ENCODE data around the gene MAML2. TPM values are rescaled to one million over a fixed set of nuclear protein-coding genes. Genes with fewer than 3 reads are reported as not detected.
A peak's percentile ranks its signal among the peaks of the same experiment; 100 is the strongest.

The MAML2 gene
- total and polyA plus RNA-seq, 4 donors, result 0.56 to 2.1 (median 1.4) TPM

- Histone ChIP-seq H3K36me3 (ENCODE audit: control insufficient read depth in 4 of 4, insufficient read depth in 3 of 4, low read depth in 1 of 4, low read length in 3 of 4) (no peaks in the 10 kb centered on the region), H3K9me3 (ENCODE audit: control insufficient read depth in 4 of 4, low read length in 3 of 4) (no peaks in the 10 kb centered on the region), H3K27ac (ENCODE audit: low read depth in 1 of 2, low read length in 2 of 2) (no peak overlapping the region), H3K27me3 (ENCODE audit: control insufficient read depth in 4 of 4, insufficient read depth in 4 of 4, low read length in 3 of 4) (no peaks in the 10 kb centered on the region), H3K4me1 (ENCODE audit: control insufficient read depth in 4 of 4, insufficient read depth in 4 of 4, low read length in 3 of 4) (no peaks in the 10 kb centered on the region), H3K4me3 (ENCODE audit: low read depth in 1 of 3, low read length in 3 of 3) (no peak overlapping the region), H3K9ac (ENCODE audit: low read depth in 1 of 2, low read length in 2 of 2) (no peak overlapping the region)
- DNase-seq (ENCODE audit: low spot score), result no peak
- no peak for TF ChIP-seq FOXA1 (IDR thresholded peaks at IDR 0.05)
- no peak for TF ChIP-seq FOXA2 (IDR thresholded peaks at IDR 0.05)
- TF ChIP-seq EGR1 (IDR thresholded peaks at IDR 0.05; ENCODE audit: low read depth in 2 of 2), result no peak
- 73% methylated on average over 3 of the region's 3 CpGs for WGBS
These were observed 48.7 kb downstream of the MAML2 start for GRCh38 chr11:96294289-96294688.

DNA sequence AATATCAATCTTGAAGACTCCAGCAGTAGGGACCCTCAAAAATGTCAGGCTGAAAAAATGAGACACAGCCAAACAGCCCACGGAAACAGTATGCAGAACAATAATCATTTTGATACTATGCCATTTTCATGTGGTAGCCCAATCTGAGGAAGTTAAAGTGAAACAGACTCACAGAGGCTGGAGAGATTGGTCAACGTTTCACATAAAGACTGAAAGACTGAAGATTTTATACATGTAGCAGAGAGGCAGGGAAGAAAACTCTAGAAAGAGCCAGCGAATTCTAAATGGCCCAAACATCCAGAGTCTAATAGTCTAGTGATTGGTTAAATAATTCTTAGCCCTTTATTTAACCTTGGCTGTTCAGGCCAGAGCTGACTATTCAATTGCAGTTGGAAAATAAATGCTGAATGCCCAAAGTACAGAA, 49.4 kb downstream of the MAML2 start:
- TF ChIP-seq RAD21 (IDR thresholded peaks at IDR 0.05), result no peak
- TF ChIP-seq, protein P1, sequence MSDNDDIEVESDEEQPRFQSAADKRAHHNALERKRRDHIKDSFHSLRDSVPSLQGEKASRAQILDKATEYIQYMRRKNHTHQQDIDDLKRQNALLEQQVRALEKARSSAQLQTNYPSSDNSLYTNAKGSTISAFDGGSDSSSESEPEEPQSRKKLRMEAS (IDR thresholded peaks at IDR 0.05), result no peak
- TF ChIP-seq, protein P2, sequence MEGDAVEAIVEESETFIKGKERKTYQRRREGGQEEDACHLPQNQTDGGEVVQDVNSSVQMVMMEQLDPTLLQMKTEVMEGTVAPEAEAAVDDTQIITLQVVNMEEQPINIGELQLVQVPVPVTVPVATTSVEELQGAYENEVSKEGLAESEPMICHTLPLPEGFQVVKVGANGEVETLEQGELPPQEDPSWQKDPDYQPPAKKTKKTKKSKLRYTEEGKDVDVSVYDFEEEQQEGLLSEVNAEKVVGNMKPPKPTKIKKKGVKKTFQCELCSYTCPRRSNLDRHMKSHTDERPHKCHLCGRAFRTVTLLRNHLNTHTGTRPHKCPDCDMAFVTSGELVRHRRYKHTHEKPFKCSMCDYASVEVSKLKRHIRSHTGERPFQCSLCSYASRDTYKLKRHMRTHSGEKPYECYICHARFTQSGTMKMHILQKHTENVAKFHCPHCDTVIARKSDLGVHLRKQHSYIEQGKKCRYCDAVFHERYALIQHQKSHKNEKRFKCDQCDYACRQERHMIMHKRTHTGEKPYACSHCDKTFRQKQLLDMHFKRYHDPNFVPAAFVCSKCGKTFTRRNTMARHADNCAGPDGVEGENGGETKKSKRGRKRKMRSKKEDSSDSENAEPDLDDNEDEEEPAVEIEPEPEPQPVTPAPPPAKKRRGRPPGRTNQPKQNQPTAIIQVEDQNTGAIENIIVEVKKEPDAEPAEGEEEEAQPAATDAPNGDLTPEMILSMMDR (IDR thresholded peaks at IDR 0.05; ENCODE audit: low read depth, low read length, missing input control), result no peak
- Histone ChIP-seq H3K36me3 (ENCODE audit: control insufficient read depth in 4 of 4, insufficient read depth in 3 of 4, low read depth in 1 of 4, low read length in 3 of 4) (no peaks in the 10 kb centered on the region), H3K9me3 (ENCODE audit: control insufficient read depth in 4 of 4, low read length in 3 of 4) (no peaks in the 10 kb centered on the region), H3K27me3 (ENCODE audit: control insufficient read depth in 4 of 4, insufficient read depth in 4 of 4, low read length in 3 of 4) (no peaks in the 10 kb centered on the region), H3K27ac (ENCODE audit: low read depth in 1 of 2, low read length in 2 of 2) (peak overlapping the region in 1 of 2 donors; percentile 47), H3K4me3 (ENCODE audit: low read depth in 1 of 3, low read length in 3 of 3) (no peak overlapping the region), H3K9ac (ENCODE audit: low read depth in 1 of 2, low read length in 2 of 2) (no peak overlapping the region), H3K4me1 (ENCODE audit: control insufficient read depth in 4 of 4, insufficient read depth in 4 of 4, low read length in 3 of 4) (no peaks in the 10 kb centered on the region)
- DNase-seq (ENCODE audit: low spot score), result no peak
- WGBS, result 50% methylated on average over 3 of the region's 3 CpGs

- H3K36me3 ChIP-seq (ENCODE audit: control insufficient read depth in 4 of 4, insufficient read depth in 3 of 4, low read depth in 1 of 4, low read length in 3 of 4), result no peaks in the 10 kb centered on the region
These were observed 49.9 kb downstream of the MAML2 start for GRCh38 chr11:96293109-96293508.

More at GRCh38 chr11:96293109-96293508, 49.9 kb downstream of the MAML2 start:
- H3K27ac ChIP-seq (ENCODE audit: low read depth in 1 of 2, low read length in 2 of 2), result no peak overlapping the region
- 78% methylated on average over 2 of the region's 2 CpGs for WGBS
- no peak overlapping the region for H3K9ac ChIP-seq (ENCODE audit: low read depth in 1 of 2, low read length in 2 of 2)
- H3K4me3 ChIP-seq (ENCODE audit: low read depth in 1 of 3, low read length in 3 of 3), result no peak overlapping the region
- H3K4me1 ChIP-seq (ENCODE audit: control insufficient read depth in 4 of 4, insufficient read depth in 4 of 4, low read length in 3 of 4), result no peaks in the 10 kb centered on the region
- H3K9me3 ChIP-seq (ENCODE audit: control insufficient read depth in 4 of 4, low read length in 3 of 4), result no peaks in the 10 kb centered on the region
- TF ChIP-seq YY1 (IDR thresholded peaks at IDR 0.05), result no peak
- TF ChIP-seq TAF1 (conservative IDR thresholded peaks at IDR 0.05), result no peak
- TF ChIP-seq JUND (IDR thresholded peaks at IDR 0.05), result no peak
- TF ChIP-seq EGR1 (IDR thresholded peaks at IDR 0.05; ENCODE audit: low read depth in 2 of 2), result no peak
- TF ChIP-seq RAD21 (IDR thresholded peaks at IDR 0.05), result no peak
- TF ChIP-seq, protein P2 (IDR thresholded peaks at IDR 0.05; ENCODE audit: low read depth, low read length, missing input control), result no peak
- TF ChIP-seq, protein P1 (IDR thresholded peaks at IDR 0.05), result no peak
- no peak for TF ChIP-seq SP1 (IDR thresholded peaks at IDR 0.05)
- TF ChIP-seq HNF4A (conservative IDR thresholded peaks at IDR 0.05), result no peak
- no peak for TF ChIP-seq FOXA2 (IDR thresholded peaks at IDR 0.05)
- TF ChIP-seq, protein P3, sequence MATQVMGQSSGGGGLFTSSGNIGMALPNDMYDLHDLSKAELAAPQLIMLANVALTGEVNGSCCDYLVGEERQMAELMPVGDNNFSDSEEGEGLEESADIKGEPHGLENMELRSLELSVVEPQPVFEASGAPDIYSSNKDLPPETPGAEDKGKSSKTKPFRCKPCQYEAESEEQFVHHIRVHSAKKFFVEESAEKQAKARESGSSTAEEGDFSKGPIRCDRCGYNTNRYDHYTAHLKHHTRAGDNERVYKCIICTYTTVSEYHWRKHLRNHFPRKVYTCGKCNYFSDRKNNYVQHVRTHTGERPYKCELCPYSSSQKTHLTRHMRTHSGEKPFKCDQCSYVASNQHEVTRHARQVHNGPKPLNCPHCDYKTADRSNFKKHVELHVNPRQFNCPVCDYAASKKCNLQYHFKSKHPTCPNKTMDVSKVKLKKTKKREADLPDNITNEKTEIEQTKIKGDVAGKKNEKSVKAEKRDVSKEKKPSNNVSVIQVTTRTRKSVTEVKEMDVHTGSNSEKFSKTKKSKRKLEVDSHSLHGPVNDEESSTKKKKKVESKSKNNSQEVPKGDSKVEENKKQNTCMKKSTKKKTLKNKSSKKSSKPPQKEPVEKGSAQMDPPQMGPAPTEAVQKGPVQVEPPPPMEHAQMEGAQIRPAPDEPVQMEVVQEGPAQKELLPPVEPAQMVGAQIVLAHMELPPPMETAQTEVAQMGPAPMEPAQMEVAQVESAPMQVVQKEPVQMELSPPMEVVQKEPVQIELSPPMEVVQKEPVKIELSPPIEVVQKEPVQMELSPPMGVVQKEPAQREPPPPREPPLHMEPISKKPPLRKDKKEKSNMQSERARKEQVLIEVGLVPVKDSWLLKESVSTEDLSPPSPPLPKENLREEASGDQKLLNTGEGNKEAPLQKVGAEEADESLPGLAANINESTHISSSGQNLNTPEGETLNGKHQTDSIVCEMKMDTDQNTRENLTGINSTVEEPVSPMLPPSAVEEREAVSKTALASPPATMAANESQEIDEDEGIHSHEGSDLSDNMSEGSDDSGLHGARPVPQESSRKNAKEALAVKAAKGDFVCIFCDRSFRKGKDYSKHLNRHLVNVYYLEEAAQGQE (IDR thresholded peaks at IDR 0.05), result no peak
- no peak for TF ChIP-seq HNF4G (IDR thresholded peaks at IDR 0.05)
- no peak for DNase-seq (ENCODE audit: low spot score)
- no peaks in the 10 kb centered on the region for H3K27me3 ChIP-seq (ENCODE audit: control insufficient read depth in 4 of 4, insufficient read depth in 4 of 4, low read length in 3 of 4)

Measured in liver (tissue), 9 donors.